Coronary artery (tissue), 2 donors: Measurements from ENCODE around the gene TTLL5.

Source experiments
- DNase-seq: peaks from one replicate; pipeline ENCODE4 v3.0.0-alpha.2; 2017; ENCODE audit warnings: low spot score
- H3K27ac ChIP-seq, 2 donors: fragments of 200-600 bp; sonication (generic); one replicate each; pipeline ENCODE4 v1.5.1; 2016 to 2019
- H3K4me3 ChIP-seq: fragments of 200-600 bp; sonication (generic); 2 replicates; pipeline ENCODE4 v1.5.1; 2016; ENCODE audit warnings: mild to moderate bottlenecking, moderate library complexity
- CTCF ChIP-seq: fragments of 200-600 bp; sonication (generic); IDR thresholded peaks from one replicate; pipeline ENCODE4 v1.5.1; 2019; ENCODE audit warnings: antibody characterized with exemption

The TTLL5 gene

GRCh38 chr14:75827331-75827730 lies 166.3 kb downstream of the TTLL5 start:
- no peak for DNase-seq
- no peak overlapping the region for H3K4me3 ChIP-seq
- no peak overlapping the region for H3K27ac ChIP-seq
- no peak for TF ChIP-seq CTCF

GRCh38 chr14:75829316-75829715 lies 168.3 kb downstream of the TTLL5 start:
- TF ChIP-seq CTCF, result no peak
- no peak overlapping the region for H3K27ac ChIP-seq
- DNase-seq, result no peak
- no peak overlapping the region for H3K4me3 ChIP-seq

- no peak for TF ChIP-seq CTCF
- Histone ChIP-seq H3K27ac (peak overlapping the region in 1 of 2 donors; percentile 18), H3K4me3 (no peak overlapping the region)
- no peak for DNase-seq
Observed at GRCh38 chr14:75831455-75831854, 170.4 kb downstream of the TTLL5 start.

GRCh38 chr14:75831952-75832351 lies 170.9 kb downstream of the TTLL5 start:
- no peak overlapping the region for H3K4me3 ChIP-seq
- TF ChIP-seq CTCF, result no peak
- no peak for DNase-seq
- peak overlapping the region in 1 of 2 donors; percentile 18 for H3K27ac ChIP-seq

- TF ChIP-seq CTCF, result no peak
- DNase-seq, result no peak
- Histone ChIP-seq H3K4me3 (no peak overlapping the region), H3K27ac (peak overlapping the region in 1 of 2 donors; percentile 18)
Observed at GRCh38 chr14:75832621-75833297, 171.7 kb downstream of the TTLL5 start.

GRCh38 chr14:75833326-75834020 lies 172.4 kb downstream of the TTLL5 start:
- H3K4me3 ChIP-seq, result no peak overlapping the region
- TF ChIP-seq CTCF, result no peak
- H3K27ac ChIP-seq, result no peak overlapping the region
- no peak for DNase-seq

- H3K27ac ChIP-seq, result no peak overlapping the region
- H3K4me3 ChIP-seq, result no peak overlapping the region
- TF ChIP-seq CTCF, result no peak
- no peak for DNase-seq
Observed at GRCh38 chr14:75835156-75835725, 174.2 kb downstream of the TTLL5 start.
